Chondrocyte (in vitro differentiated cells): ENCODE data around the gene SLC24A4. TPM values are rescaled to one million over a fixed set of nuclear protein-coding genes. Genes with fewer than 3 reads are reported as not detected.

Experiments
- DNase-seq: peaks from one replicate; pipeline ENCODE4 v3.0.0; 2021; ENCODE audit warnings: mixed read lengths, low spot score
- H3K27ac Mint-ChIP-seq: one replicate; pipeline ENCODE4 v1.8.0; 2021; ENCODE audit warnings: mild to moderate bottlenecking, moderate library complexity, mixed read lengths; ENCODE audit not compliant: unreplicated experiment
- H3K27me3 Mint-ChIP-seq: 2 replicates; pipeline ENCODE4 v1.8.0; 2021; ENCODE audit warnings: low read depth, mixed read lengths
- H3K36me3 Mint-ChIP-seq: 2 replicates; pipeline ENCODE4 v1.8.0; 2021; ENCODE audit warnings: low read depth, mixed read lengths
- H3K4me1 Mint-ChIP-seq: 2 replicates; pipeline ENCODE4 v1.8.0; 2021; ENCODE audit warnings: low read depth, mild to moderate bottlenecking, mixed read lengths
- H3K4me3 Mint-ChIP-seq: one replicate; pipeline ENCODE4 v1.8.0; 2021; ENCODE audit warnings: mild to moderate bottlenecking, moderate library complexity, mixed read lengths; ENCODE audit not compliant: unreplicated experiment
- H3K9me3 Mint-ChIP-seq: 2 replicates; pipeline ENCODE4 v1.8.0; 2021; ENCODE audit warnings: low read depth, mixed read lengths
- total RNA-seq: library from RNA; stranded (reverse); gene quantifications from 3 replicates; pipeline ENCODE4 v1.2.1, GENCODE V29; 2021
- TF ChIP-seq, protein P1 (sequence below): fragments of 200-600 bp; sonication (generic); IDR thresholded peaks from 2 replicates; pipeline ENCODE4 v1.5.0; 2021; ENCODE audit warnings: antibody characterized with exemption, mild to moderate bottlenecking, moderate library complexity

The SLC24A4 gene
- total RNA-seq, 1 donor from 2014 or later = 0.37 TPM

GRCh38 chr14:92366237-92366636 lies 43.3 kb downstream of the SLC24A4 start:
- Mint-ChIP-seq H3K9me3 (no peaks in the 10 kb centered on the region), H3K27me3 (peaks cover 36% of the 10 kb centered on the region), H3K27ac (no peak overlapping the region), H3K36me3 (no peaks in the 10 kb centered on the region), H3K4me1 (peaks cover 6% of the 10 kb centered on the region), H3K4me3 (no peak overlapping the region)
- TF ChIP-seq, protein P1, sequence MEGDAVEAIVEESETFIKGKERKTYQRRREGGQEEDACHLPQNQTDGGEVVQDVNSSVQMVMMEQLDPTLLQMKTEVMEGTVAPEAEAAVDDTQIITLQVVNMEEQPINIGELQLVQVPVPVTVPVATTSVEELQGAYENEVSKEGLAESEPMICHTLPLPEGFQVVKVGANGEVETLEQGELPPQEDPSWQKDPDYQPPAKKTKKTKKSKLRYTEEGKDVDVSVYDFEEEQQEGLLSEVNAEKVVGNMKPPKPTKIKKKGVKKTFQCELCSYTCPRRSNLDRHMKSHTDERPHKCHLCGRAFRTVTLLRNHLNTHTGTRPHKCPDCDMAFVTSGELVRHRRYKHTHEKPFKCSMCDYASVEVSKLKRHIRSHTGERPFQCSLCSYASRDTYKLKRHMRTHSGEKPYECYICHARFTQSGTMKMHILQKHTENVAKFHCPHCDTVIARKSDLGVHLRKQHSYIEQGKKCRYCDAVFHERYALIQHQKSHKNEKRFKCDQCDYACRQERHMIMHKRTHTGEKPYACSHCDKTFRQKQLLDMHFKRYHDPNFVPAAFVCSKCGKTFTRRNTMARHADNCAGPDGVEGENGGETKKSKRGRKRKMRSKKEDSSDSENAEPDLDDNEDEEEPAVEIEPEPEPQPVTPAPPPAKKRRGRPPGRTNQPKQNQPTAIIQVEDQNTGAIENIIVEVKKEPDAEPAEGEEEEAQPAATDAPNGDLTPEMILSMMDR = no peak
- DNase-seq = no peak

DNA sequence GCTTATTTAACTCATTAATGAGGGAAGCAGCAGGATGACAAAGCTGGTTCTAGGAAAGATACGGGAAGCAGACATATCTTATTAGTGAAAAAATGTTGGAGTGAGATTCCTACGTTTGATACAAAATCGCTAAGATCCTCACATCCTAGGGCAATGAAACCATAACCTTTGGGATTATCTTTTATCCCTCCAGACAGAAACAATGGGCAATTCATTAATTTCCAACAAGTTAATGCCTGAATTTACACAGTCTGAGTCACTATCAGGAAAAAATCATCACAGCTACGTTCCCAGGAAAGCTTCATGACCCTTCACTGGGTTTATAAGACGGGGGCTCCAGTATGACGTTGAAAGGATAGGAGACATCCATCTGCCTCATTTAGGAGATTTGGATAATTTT lies 45.0 kb downstream of the SLC24A4 start:
- Mint-ChIP-seq H3K4me3 (no peak overlapping the region), H3K27me3 (peaks cover 28% of the 10 kb centered on the region), H3K36me3 (no peaks in the 10 kb centered on the region), H3K27ac (no peak overlapping the region), H3K4me1 (peaks cover 1% of the 10 kb centered on the region), H3K9me3 (no peaks in the 10 kb centered on the region)
- no peak for DNase-seq
- TF ChIP-seq, protein P1 = no peak

DNA sequence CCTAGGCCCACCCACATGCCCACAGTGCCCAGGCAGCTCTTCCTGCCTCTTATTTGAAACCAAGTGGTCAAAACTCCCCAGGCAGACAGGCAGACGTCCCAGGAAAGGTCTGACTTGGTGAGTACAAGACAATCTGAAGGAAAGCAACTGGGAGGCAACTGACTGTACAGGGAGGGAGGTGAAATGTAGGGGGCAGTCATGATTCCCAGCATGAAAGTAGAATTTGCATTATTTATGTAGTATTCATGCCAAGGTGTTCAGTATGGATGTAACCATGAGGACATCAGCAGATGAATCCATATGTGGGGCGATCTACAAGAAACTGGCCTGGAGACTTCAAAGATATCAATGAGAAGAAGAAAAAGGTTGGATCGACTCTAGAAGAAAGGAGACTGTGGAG lies 46.1 kb downstream of the SLC24A4 start:
- Mint-ChIP-seq H3K27me3 (peaks cover 22% of the 10 kb centered on the region), H3K36me3 (no peaks in the 10 kb centered on the region), H3K9me3 (no peaks in the 10 kb centered on the region), H3K27ac (no peak overlapping the region), H3K4me3 (no peak overlapping the region), H3K4me1 (peaks cover 6% of the 10 kb centered on the region)
- TF ChIP-seq, protein P1 = no peak
- DNase-seq = no peak

GRCh38 chr14:92372230-92372629 lies 49.3 kb downstream of the SLC24A4 start:
- peaks cover 14% of the 10 kb centered on the region for H3K27me3 Mint-ChIP-seq
- H3K9me3 Mint-ChIP-seq = no peaks in the 10 kb centered on the region
- H3K4me3 Mint-ChIP-seq = no peak overlapping the region
- H3K36me3 Mint-ChIP-seq = no peaks in the 10 kb centered on the region
- no peak for DNase-seq
- H3K4me1 Mint-ChIP-seq = peaks cover 6% of the 10 kb centered on the region
- H3K27ac Mint-ChIP-seq = no peak overlapping the region
- TF ChIP-seq, protein P1 = no peak

DNA sequence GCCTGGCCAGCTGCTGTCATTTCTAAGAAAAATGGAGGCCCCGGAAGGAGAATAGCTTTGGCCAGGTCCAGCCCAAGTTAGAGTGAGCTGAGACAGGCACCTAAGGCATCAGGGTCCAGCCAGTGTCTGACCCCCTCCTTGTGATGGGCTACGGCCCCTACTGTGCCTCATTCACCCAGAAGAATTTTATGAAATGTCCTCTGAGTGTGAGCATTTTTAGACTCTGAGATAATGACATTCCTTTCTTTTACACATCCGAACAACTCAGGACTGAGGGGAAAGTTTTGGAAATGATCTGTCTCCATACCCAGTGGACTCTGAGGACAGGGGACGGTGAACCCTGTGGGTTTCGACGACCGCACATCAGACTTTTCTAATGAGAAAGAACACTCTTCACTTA lies 50.4 kb downstream of the SLC24A4 start:
- no peaks in the 10 kb centered on the region for H3K9me3 Mint-ChIP-seq
- TF ChIP-seq, protein P1 = no peak
- DNase-seq = no peak
- no peak overlapping the region for H3K4me3 Mint-ChIP-seq
- H3K27ac Mint-ChIP-seq = no peak overlapping the region
- H3K4me1 Mint-ChIP-seq = peaks cover 6% of the 10 kb centered on the region
- H3K36me3 Mint-ChIP-seq = peaks cover 1% of the 10 kb centered on the region
- peaks cover 11% of the 10 kb centered on the region for H3K27me3 Mint-ChIP-seq
